DOHH2 (cell line): ENCODE results near the gene COL20A1.

Experiments
- EZH2phosphoT487 ChIP-seq: fragments of 200-600 bp; sonication (generic); IDR thresholded peaks from 2 replicates; pipeline ENCODE4 v1.6.1; 2017; ENCODE audit warnings: borderline replicate concordance, mild to moderate bottlenecking, antibody characterized with exemption, low read length, moderate library complexity, mixed read lengths
- TF ChIP-seq, protein P1 (sequence below): fragments of 200-600 bp; sonication (generic); IDR thresholded peaks from one replicate; pipeline ENCODE4 v1.5.1; 2014; ENCODE audit warnings: antibody characterized with exemption, mild to moderate bottlenecking, low read depth, low read length; ENCODE audit not compliant: poor library complexity, severe bottlenecking

DNA sequence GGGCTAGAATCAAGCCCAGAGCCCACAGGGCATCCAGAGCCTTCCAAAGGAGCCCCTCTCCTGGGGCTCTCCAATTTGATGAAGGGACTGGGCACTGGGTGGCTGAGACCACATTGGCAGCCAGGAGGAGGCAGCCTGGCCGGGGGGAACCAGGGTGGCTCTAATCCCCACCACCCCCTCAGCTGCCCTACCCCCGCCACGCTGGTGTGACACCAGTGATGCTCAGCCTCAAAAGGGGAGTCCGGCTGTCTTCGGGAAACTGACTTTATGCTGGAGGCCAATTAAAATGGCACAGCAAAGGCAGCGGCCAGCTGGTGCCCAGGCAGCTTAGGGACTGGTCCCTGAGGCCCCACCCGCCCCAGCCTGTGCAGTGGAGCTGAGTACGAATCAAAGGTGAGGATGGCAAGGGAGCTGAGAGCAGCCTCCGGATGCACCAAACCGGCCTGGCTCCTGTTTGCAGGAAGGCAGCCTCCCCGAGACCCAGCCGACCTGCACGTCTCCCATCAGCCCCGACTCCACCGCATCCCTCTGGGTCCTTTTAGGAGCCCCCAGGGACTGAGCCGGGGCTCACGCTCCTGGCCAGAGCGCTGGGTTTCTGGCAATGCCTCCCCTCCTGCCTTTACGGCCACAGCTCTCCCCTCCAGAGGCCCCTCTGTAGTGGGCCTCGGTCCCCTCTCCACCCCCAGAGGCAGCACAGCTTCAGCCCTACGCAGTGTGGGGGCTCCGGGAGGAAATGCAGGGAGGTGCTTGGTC, 39.7 kb downstream of the COL20A1 start:
- TF ChIP-seq, protein P1, sequence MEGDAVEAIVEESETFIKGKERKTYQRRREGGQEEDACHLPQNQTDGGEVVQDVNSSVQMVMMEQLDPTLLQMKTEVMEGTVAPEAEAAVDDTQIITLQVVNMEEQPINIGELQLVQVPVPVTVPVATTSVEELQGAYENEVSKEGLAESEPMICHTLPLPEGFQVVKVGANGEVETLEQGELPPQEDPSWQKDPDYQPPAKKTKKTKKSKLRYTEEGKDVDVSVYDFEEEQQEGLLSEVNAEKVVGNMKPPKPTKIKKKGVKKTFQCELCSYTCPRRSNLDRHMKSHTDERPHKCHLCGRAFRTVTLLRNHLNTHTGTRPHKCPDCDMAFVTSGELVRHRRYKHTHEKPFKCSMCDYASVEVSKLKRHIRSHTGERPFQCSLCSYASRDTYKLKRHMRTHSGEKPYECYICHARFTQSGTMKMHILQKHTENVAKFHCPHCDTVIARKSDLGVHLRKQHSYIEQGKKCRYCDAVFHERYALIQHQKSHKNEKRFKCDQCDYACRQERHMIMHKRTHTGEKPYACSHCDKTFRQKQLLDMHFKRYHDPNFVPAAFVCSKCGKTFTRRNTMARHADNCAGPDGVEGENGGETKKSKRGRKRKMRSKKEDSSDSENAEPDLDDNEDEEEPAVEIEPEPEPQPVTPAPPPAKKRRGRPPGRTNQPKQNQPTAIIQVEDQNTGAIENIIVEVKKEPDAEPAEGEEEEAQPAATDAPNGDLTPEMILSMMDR: no peak
- no peak for TF ChIP-seq EZH2phosphoT487
